Stimulated activated CD4-positive, alpha-beta T cell treated with anti-CD3 and anti-CD28 coated beads, Interleukin-12 subunit alpha, Interleukin-12 subunit beta, amount 100 ng/mL, for 4 hours (primary cell): ENCODE measurements around the gene CALML5.

Experiments
- DNase-seq: peaks from one replicate; pipeline ENCODE4 v3.0.0-alpha.2; 2020

CALML5 gene

GRCh38 chr10:5499493-5500140 is at the start of gene CALML5:
CALML5 (minus strand) TSS chr10:5499570; CDS start chr10:5499438, 132 bp downstream.
- DNase-seq: no peak

GRCh38 chr10:5547931-5548660 is 48.7 kb upstream of the CALML5 start:
- DNase-seq: no peak

- DNase-seq: no peak
These were observed 48.2 kb upstream of the CALML5 start for GRCh38 chr10:5547681-5547930.

- DNase-seq: no peak
These were observed 47.7 kb upstream of the CALML5 start for GRCh38 chr10:5546891-5547680.

- DNase-seq: no peak
These were observed 46.7 kb upstream of the CALML5 start for GRCh38 chr10:5545778-5546710.

- no peak for DNase-seq
These were observed 46.0 kb upstream of the CALML5 start for GRCh38 chr10:5545426-5545777.

- no peak for DNase-seq
These were observed 45.6 kb upstream of the CALML5 start for GRCh38 chr10:5545011-5545410.

- no peak for DNase-seq
These were observed 44.9 kb upstream of the CALML5 start for GRCh38 chr10:5544216-5544805.

GRCh38 chr10:5543623-5544022 is 44.3 kb upstream of the CALML5 start:
- DNase-seq: no peak

- no peak for DNase-seq
These were observed 42.7 kb upstream of the CALML5 start for GRCh38 chr10:5542100-5542499.

- no peak for DNase-seq
These were observed 41.5 kb upstream of the CALML5 start for GRCh38 chr10:5540891-5541290.

- no peak for DNase-seq
These were observed 40.7 kb upstream of the CALML5 start for GRCh38 chr10:5540080-5540479.

- DNase-seq: no peak
These were observed 39.7 kb upstream of the CALML5 start for GRCh38 chr10:5538892-5539651.

- no peak for DNase-seq
These were observed 39.1 kb upstream of the CALML5 start for GRCh38 chr10:5538446-5538845.

- no peak for DNase-seq
These were observed 38.3 kb upstream of the CALML5 start for GRCh38 chr10:5537684-5538083.

GRCh38 chr10:5536486-5537081 is 37.2 kb upstream of the CALML5 start:
- no peak for DNase-seq

- DNase-seq: no peak
These were observed 35.8 kb upstream of the CALML5 start for GRCh38 chr10:5534880-5535856.

GRCh38 chr10:5534051-5534821 is 34.9 kb upstream of the CALML5 start:
- DNase-seq: no peak

- no peak for DNase-seq
These were observed 33.8 kb upstream of the CALML5 start for GRCh38 chr10:5533098-5533731.
